NCI-H1048 (cell line): ENCODE data around the gene USP8.
A peak's percentile ranks its signal among the peaks of the same experiment; 100 is the strongest.
"Not testable (repeated sequence)": the region's sequence is repeated elsewhere in the genome, so short reads cannot be mapped to it uniquely, and the experiment has no call there.

Experiments
- DNase-seq: peaks from one replicate; lab custom pipeline; 2025; lab: John Stamatoyannopoulos, UW

Gene USP8

GRCh38 chr15:50424066-50424890 lies at the start of gene USP8:
Gene USP8 (plus strand): TSS chr15:50424405. CDS start chr15:50439074, 14,669 bp downstream.
- peak; percentile 88 for DNase-seq

- DNase-seq, result no peak
These were observed 46.1 kb upstream of the USP8 start for GRCh38 chr15:50377867-50378751.

- DNase-seq, result no peak
These were observed 45.4 kb upstream of the USP8 start for GRCh38 chr15:50378776-50379175.

GRCh38 chr15:50379413-50379812 lies 44.8 kb upstream of the USP8 start:
- DNase-seq, result not testable (repeated sequence)

- no peak for DNase-seq
These were observed 44.1 kb upstream of the USP8 start for GRCh38 chr15:50380089-50380488.

- no peak for DNase-seq
These were observed 42.8 kb upstream of the USP8 start for GRCh38 chr15:50381438-50381837.

GRCh38 chr15:50382408-50382807 lies 41.8 kb upstream of the USP8 start:
- DNase-seq, result not testable (repeated sequence)

- DNase-seq, result no peak
These were observed 33.5 kb upstream of the USP8 start for GRCh38 chr15:50390554-50391264.

GRCh38 chr15:50391561-50391960 lies 32.6 kb upstream of the USP8 start:
- DNase-seq, result not testable (repeated sequence)

GRCh38 chr15:50411870-50412269 lies 12.3 kb upstream of the USP8 start:
- no peak for DNase-seq

- DNase-seq, result no peak
These were observed 9.6 kb upstream of the USP8 start for GRCh38 chr15:50414624-50415023.

- no peak for DNase-seq
These were observed 8.3 kb upstream of the USP8 start for GRCh38 chr15:50415752-50416404.

GRCh38 chr15:50416890-50417289 lies 7.3 kb upstream of the USP8 start:
- DNase-seq, result no peak

GRCh38 chr15:50418041-50418583 lies 6.1 kb upstream of the USP8 start:
- no peak for DNase-seq

GRCh38 chr15:50425219-50425618 lies 1.0 kb downstream of the USP8 start:
- no peak for DNase-seq

- DNase-seq, result not testable (repeated sequence)
These were observed 1.6 kb downstream of the USP8 start for GRCh38 chr15:50425678-50426246.

- DNase-seq, result no peak
These were observed 2.2 kb downstream of the USP8 start for GRCh38 chr15:50426428-50426827.

GRCh38 chr15:50431204-50431603 lies 7.0 kb downstream of the USP8 start:
- no peak for DNase-seq

GRCh38 chr15:50432230-50432629 lies 8.0 kb downstream of the USP8 start:
- no peak for DNase-seq

- DNase-seq, result no peak
These were observed 11.6 kb downstream of the USP8 start for GRCh38 chr15:50435772-50436171.

GRCh38 chr15:50438251-50438650 lies 14.0 kb downstream of the USP8 start:
- no peak for DNase-seq
